Thyroid gland (tissue), 4 donors: ENCODE data around the gene C2orf80. TPM values are rescaled to one million over a fixed set of nuclear protein-coding genes. Genes with fewer than 3 reads are reported as not detected.

Experiments
- DNase-seq, 2 donors: peaks; one replicate each; pipeline ENCODE4 v3.0.0-alpha.2; 2019
- H3K27ac ChIP-seq, 3 donors: fragments of 200-600 bp; sonication (generic); 1 replicate in 2 of 3; 2 replicates in 1 of 3; pipeline ENCODE4 v1.5.1; 2016 to 2019; ENCODE audit warnings: mild to moderate bottlenecking in 1 of 3, moderate library complexity in 1 of 3
- H3K27me3 ChIP-seq: fragments of 200-600 bp; sonication (generic); one replicate; pipeline ENCODE4 v1.5.1; 2019
- H3K36me3 ChIP-seq, 2 donors: fragments of 200-600 bp; sonication (generic); one replicate each; pipeline ENCODE4 v1.5.1; 2016 to 2019
- H3K4me1 ChIP-seq, 2 donors: fragments of 200-600 bp; sonication (generic); one replicate each; pipeline ENCODE4 v1.5.1; 2017 to 2019
- H3K4me3 ChIP-seq, 3 donors: fragments of 200-600 bp; sonication (generic); replicated peaks in 1 of 3; 1 replicate in 2 of 3; 2 replicates in 1 of 3; pipeline ENCODE4 v1.5.1; 2016; ENCODE audit warnings: mild to moderate bottlenecking in 1 of 3
- H3K9me3 ChIP-seq: fragments of 200-600 bp; sonication (generic); one replicate; pipeline ENCODE4 v1.5.1; 2017
- POLR2A ChIP-seq, 2 donors: fragments of 450-650 bp; IDR thresholded peaks; one replicate each; pipeline ENCODE4 v1.6.1; 2017; ENCODE audit warnings: antibody characterized with exemption in 2 of 2, mild to moderate bottlenecking in 2 of 2, moderate library complexity in 1 of 2
- WGBS, 2 donors: methylation state at CpG; one replicate each; pipeline ENCODE4 v1.1.5; 2017; 5-methylcytosine and 5-hydroxymethylcytosine counted together
- intact Hi-C: fragments of 100-400 bp; cut with DNase I; formaldehyde crosslinking; loops from one replicate; pipeline ENCODE4 v1.15.1; 2023
- total RNA-seq, 4 donors: library from RNA; depleted of rRNA; stranded (reverse); fragments of >200 nt; gene quantifications; one replicate each; pipeline ENCODE4 v1.2.3, GENCODE V29; 2016
- TF ChIP-seq, protein P1 (sequence below), 6 experiments: fragments of 200-600 bp in 3 of 6; fragments of 450-650 bp in 3 of 6; sonication (generic) in 3 of 6; IDR thresholded peaks; one replicate each; pipeline ENCODE4 v1.5.1; 2016 to 2019; ENCODE audit warnings: antibody characterized with exemption in 6 of 6, mild to moderate bottlenecking in 2 of 6, inconsistent platforms in 1 of 6, moderate library complexity in 1 of 6

C2orf80 gene
- total RNA-seq, 4 donors from 2014 or later, result not detected

DNA sequence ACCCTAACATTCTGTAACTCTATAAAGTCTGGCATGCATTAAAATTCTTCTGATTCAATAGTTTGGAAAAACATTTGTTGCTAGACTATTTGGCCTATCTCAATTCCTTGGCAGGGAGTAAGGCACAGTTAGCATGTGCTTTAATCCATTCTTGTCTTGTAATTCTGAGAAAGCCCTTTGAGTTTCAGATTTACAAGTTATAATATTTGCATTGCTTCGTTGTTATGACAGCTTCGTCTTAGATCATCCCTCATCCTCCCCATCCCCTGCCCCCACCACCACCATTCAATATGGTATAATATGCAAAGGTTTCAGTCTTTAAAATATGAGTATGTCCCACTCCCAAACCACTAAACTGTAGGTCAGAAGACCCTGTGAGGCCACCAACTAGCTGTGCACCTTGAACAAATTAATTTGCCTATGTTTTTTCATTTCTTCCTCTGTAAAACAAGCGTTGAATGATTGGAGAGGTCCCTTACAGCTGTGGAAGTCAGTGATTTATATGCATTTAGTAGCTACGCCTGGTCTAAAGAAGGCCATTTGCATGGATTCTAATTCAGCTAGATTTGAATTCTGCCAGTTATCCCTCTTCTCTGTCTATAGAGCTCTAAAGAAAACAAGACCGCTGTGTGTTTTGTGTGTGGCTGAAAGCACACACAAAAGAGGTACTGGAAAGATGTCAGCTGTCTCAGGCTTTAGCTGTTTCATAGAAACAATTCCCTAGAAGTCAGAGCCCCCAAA is 591 bp downstream of the C2orf80 start:
- H3K27ac ChIP-seq, result no peak overlapping the region
- H3K4me3 ChIP-seq, result no peak overlapping the region
- TF ChIP-seq, protein P1, sequence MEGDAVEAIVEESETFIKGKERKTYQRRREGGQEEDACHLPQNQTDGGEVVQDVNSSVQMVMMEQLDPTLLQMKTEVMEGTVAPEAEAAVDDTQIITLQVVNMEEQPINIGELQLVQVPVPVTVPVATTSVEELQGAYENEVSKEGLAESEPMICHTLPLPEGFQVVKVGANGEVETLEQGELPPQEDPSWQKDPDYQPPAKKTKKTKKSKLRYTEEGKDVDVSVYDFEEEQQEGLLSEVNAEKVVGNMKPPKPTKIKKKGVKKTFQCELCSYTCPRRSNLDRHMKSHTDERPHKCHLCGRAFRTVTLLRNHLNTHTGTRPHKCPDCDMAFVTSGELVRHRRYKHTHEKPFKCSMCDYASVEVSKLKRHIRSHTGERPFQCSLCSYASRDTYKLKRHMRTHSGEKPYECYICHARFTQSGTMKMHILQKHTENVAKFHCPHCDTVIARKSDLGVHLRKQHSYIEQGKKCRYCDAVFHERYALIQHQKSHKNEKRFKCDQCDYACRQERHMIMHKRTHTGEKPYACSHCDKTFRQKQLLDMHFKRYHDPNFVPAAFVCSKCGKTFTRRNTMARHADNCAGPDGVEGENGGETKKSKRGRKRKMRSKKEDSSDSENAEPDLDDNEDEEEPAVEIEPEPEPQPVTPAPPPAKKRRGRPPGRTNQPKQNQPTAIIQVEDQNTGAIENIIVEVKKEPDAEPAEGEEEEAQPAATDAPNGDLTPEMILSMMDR (IDR thresholded peaks at IDR 0.05), result no peak
- TF ChIP-seq POLR2A (IDR thresholded peaks at IDR 0.05), result no peak
- intact Hi-C loops, result no loop called here
- no peaks in the 10 kb centered on the region for H3K9me3 ChIP-seq
- DNase-seq, result no peak
- no peaks in the 10 kb centered on the region for H3K27me3 ChIP-seq
- 73 to 75% methylated on average over 5 of the region's 5 CpGs for WGBS, 2 donors
- H3K36me3 ChIP-seq, result no peaks in the 10 kb centered on the region
- no peaks in the 10 kb centered on the region for H3K4me1 ChIP-seq

- WGBS, 2 donors, result 85 to 90% methylated on average over 2 of the region's 2 CpGs
- no peaks in the 10 kb centered on the region for H3K4me1 ChIP-seq
- intact Hi-C loops, result no loop called here
- no peaks in the 10 kb centered on the region for H3K9me3 ChIP-seq
- H3K4me3 ChIP-seq, result no peak overlapping the region
- TF ChIP-seq POLR2A (IDR thresholded peaks at IDR 0.05), result no peak
- TF ChIP-seq, protein P1 (IDR thresholded peaks at IDR 0.05), result no peak
- H3K36me3 ChIP-seq, result no peaks in the 10 kb centered on the region
- no peak for DNase-seq
- no peak overlapping the region for H3K27ac ChIP-seq
- no peaks in the 10 kb centered on the region for H3K27me3 ChIP-seq
These were observed 2.9 kb downstream of the C2orf80 start for GRCh38 chr2:208186893-208187292.

GRCh38 chr2:208186465-208186864 is 3.4 kb downstream of the C2orf80 start:
- H3K4me1 ChIP-seq, result no peaks in the 10 kb centered on the region
- intact Hi-C loops, result no loop called here
- no peaks in the 10 kb centered on the region for H3K36me3 ChIP-seq
- H3K9me3 ChIP-seq, result no peaks in the 10 kb centered on the region
- no peaks in the 10 kb centered on the region for H3K27me3 ChIP-seq
- H3K4me3 ChIP-seq, result no peak overlapping the region
- DNase-seq, result no peak
- TF ChIP-seq, protein P1 (IDR thresholded peaks at IDR 0.05), result no peak
- no peak for TF ChIP-seq POLR2A (IDR thresholded peaks at IDR 0.05)
- H3K27ac ChIP-seq, result no peak overlapping the region
- WGBS, 2 donors, result 69 to 73% methylated on average over 5 of the region's 5 CpGs

DNA sequence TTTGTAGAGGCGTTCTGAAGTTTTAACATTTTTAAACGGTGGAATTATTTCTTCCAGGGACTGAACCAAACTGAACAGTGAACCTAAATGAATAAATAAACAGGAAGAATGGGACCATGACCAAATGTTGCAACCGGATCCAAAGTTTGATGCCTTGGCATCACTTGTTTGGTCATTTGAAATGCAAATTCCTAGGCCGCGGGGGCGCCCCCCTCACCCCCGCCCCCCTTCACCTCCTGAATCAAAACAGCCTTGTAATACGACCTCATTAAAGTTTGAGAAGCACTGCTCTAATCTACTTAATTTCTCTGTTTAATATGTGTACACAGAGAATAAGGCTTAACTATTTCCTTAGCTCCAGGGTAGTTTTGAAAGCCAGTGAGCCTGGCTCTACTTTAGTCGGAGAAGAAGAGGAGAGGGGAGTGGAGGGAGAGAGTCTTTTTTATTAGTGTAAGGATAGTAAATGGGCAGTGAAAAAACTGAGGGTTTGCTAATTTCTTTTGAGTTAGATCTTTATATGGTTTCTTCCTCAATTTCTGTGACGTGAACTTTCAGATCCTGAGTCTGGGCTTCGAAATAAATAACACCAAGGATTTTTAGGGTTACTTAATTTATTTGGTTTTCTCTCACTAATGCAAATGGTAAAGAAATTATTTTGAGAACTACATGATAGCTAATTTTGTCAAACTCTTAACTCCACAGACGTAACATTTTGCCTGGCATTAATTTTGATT is 5.7 kb downstream of the C2orf80 start:
- no peak for TF ChIP-seq POLR2A (IDR thresholded peaks at IDR 0.05)
- TF ChIP-seq, protein P1 (IDR thresholded peaks at IDR 0.05), result no peak
- H3K36me3 ChIP-seq, result no peaks in the 10 kb centered on the region
- H3K4me3 ChIP-seq, result no peak overlapping the region
- no peak overlapping the region for H3K27ac ChIP-seq
- DNase-seq, result no peak
- WGBS, 2 donors, result 37 to 43% methylated on average over 12 of the region's 12 CpGs
- no peaks in the 10 kb centered on the region for H3K27me3 ChIP-seq
- no peaks in the 10 kb centered on the region for H3K9me3 ChIP-seq
- H3K4me1 ChIP-seq, result no peaks in the 10 kb centered on the region
- intact Hi-C loops, result no loop called here

DNA sequence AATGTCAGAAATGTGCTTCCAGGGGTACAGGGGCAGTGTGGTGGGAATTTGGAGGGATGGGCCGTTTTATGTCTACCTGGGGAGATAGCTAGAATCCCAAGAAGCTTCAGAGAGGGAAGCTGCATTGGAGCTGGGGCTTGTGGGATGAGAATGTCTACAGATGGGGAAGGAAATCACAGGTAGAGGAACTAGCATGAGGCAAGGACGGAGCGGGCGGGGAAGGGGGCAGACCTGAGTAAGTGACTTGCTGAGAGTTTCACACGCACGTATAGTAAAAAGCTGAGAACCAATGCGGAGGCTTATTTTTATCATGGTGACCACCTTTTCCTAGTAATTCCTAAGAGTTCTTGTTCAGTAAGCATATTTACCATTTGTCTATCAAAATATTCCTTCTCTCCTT is 6.3 kb downstream of the C2orf80 start:
- TF ChIP-seq, protein P1 (IDR thresholded peaks at IDR 0.05), result no peak
- no peak for TF ChIP-seq POLR2A (IDR thresholded peaks at IDR 0.05)
- H3K9me3 ChIP-seq, result no peaks in the 10 kb centered on the region

More for the DNA sequence above, 6.3 kb downstream of the C2orf80 start:
- no peak for DNase-seq
- no peaks in the 10 kb centered on the region for H3K27me3 ChIP-seq
- no peaks in the 10 kb centered on the region for H3K4me1 ChIP-seq
- WGBS, 2 donors, result 63 to 69% methylated on average over 7 of the region's 7 CpGs
- H3K27ac ChIP-seq, result no peak overlapping the region
- H3K4me3 ChIP-seq, result no peak overlapping the region
- no peaks in the 10 kb centered on the region for H3K36me3 ChIP-seq
- intact Hi-C loops, result no loop called here
